K562 (cell line): Measurements from ENCODE around the gene SLC7A10. TPM values are rescaled to one million over a fixed set of nuclear protein-coding genes. Genes with fewer than 3 reads are reported as not detected.

Source experiments
- ATAC-seq: fragments of 200-7000 bp; cut with Tn5 transposase; 3 replicates; pipeline ENCODE4 v1.9.1; 2020; ENCODE audit warnings: moderate library complexity
- BruUV-seq: library from RNA; stranded (reverse); fragments of 400-500 nt; replicated peaks from 2 replicates; lab custom pipeline; 2021; lab: Mats Ljungman, UMichigan
- CTCF ChIA-PET: fragments of 300-600 bp; formaldehyde crosslinking; extraction: SDS; loops from one replicate; lab custom pipeline; 2021; ENCODE audit warnings: low intra/inter-chr PET ratio; lab: Yijun Ruan, JAX
- POLR2A ChIA-PET: fragments of 300-600, 350-650 bp; sonication (Branson Sonifier 250); formaldehyde crosslinking; extraction: SDS; loops from one replicate; lab custom pipeline; 2021; ENCODE audit warnings: antibody characterized with exemption, inconsistent platforms; lab: Yijun Ruan, JAX
- DNase-seq, 4 experiments: peaks; one replicate each; pipeline versions ENCODE4 v3.0.0 to v3.0.0-alpha.2; 2011 to 2018; ENCODE audit warnings: low spot score in 3 of 4, mixed read lengths in 3 of 4; ENCODE audit errors: extremely low read depth in 1 of 4
- FAIRE-seq: peaks from 2 replicates; lab custom pipeline; 2011; peaks lifted over from hg19 to GRCh38; lab: Jason Lieb, UNC
- H2AFZ ChIP-seq: 2 replicates; pipeline ENCODE4 v1.6.0; 2011; ENCODE audit warnings: low read depth, low read length, control low read depth, inconsistent platforms
- H3K27ac ChIP-seq: fragments of 200-600 bp; 3 replicates; pipeline ENCODE4 v1.8.0; 2011; ENCODE audit warnings: low read depth, mild to moderate bottlenecking, control low read depth, inconsistent platforms, low read length, moderate library complexity, mixed read lengths; ENCODE audit errors: extremely low read depth
- H3K27me3 ChIP-seq, 2 experiments: fragments of 300-600 bp in 1 of 2; 2 replicates in 1 of 2; 3 replicates in 1 of 2; pipeline versions ENCODE4 v1.6.0 to v1.8.0; 2011; ENCODE audit warnings: inconsistent platforms in 2 of 2, low read length in 2 of 2, mild to moderate bottlenecking in 1 of 2, mixed read lengths in 1 of 2, moderate library complexity in 1 of 2; ENCODE audit not compliant: control insufficient read depth in 2 of 2, insufficient read depth in 2 of 2
- H3K36me3 ChIP-seq: fragments of 300-600 bp; 3 replicates; pipeline ENCODE4 v1.8.0; 2011; ENCODE audit warnings: mild to moderate bottlenecking, low read length, inconsistent platforms; ENCODE audit not compliant: control insufficient read depth, insufficient read depth
- H3K4me1 ChIP-seq, 2 experiments: fragments of 200-600 bp in 1 of 2; replicated peaks in 1 of 2; 2 replicates in 1 of 2; 3 replicates in 1 of 2; pipeline versions ENCODE4 v1.5.1 to v1.8.0; 2011; ENCODE audit warnings: inconsistent platforms in 2 of 2, low read length in 2 of 2, mild to moderate bottlenecking in 1 of 2, mixed read lengths in 1 of 2, moderate library complexity in 1 of 2; ENCODE audit not compliant: control insufficient read depth in 2 of 2, insufficient read depth in 2 of 2
- H3K4me2 ChIP-seq: 2 replicates; pipeline ENCODE4 v1.6.1; 2011; ENCODE audit warnings: low read length, control low read depth, inconsistent platforms, mixed read lengths; ENCODE audit not compliant: insufficient read depth
- H3K4me3 ChIP-seq: fragments of 200-600 bp; sonication (generic), shearing (Covaris generic); 2 replicates; pipeline ENCODE4 v1.5.1; 2016; ENCODE audit warnings: control low read depth, inconsistent platforms
- H3K79me2 ChIP-seq: fragments of 200-600 bp; 3 replicates; pipeline ENCODE4 v1.8.0; 2011; ENCODE audit warnings: low read length, inconsistent platforms; ENCODE audit not compliant: control insufficient read depth, insufficient read depth
- H3K9ac ChIP-seq, 2 experiments: 2 replicates each; pipeline versions ENCODE4 v1.6.0 to v1.6.1; 2011; ENCODE audit warnings: low read depth in 2 of 2, low read length in 2 of 2, control low read depth in 1 of 2, inconsistent platforms in 1 of 2, mild to moderate bottlenecking in 1 of 2, mixed read lengths in 1 of 2; ENCODE audit not compliant: insufficient read depth in 1 of 2
- H3K9me1 ChIP-seq: one replicate; pipeline ENCODE4 v1.6.0; 2011; ENCODE audit warnings: inconsistent platforms, mild to moderate bottlenecking, low read length, moderate library complexity; ENCODE audit not compliant: control insufficient read depth, insufficient read depth
- H3K9me3 ChIP-seq: replicated peaks from 2 replicates; pipeline ENCODE4 v1.5.1; 2011; ENCODE audit warnings: low read depth, low read length, inconsistent platforms; ENCODE audit not compliant: control insufficient read depth, insufficient read depth
- H4K20me1 ChIP-seq: replicated peaks from 2 replicates; pipeline ENCODE4 v1.6.1; 2011; ENCODE audit warnings: low read length, inconsistent platforms, mixed read lengths; ENCODE audit not compliant: control insufficient read depth, insufficient read depth
- FOXO4 ChIP-seq: fragments of 450-650 bp; formaldehyde crosslinking; IDR thresholded peaks from 2 replicates; pipeline ENCODE4 v1.4.0; 2020; ENCODE audit warnings: mild to moderate bottlenecking, moderate library complexity
- NCOA4 ChIP-seq: fragments of 450-650 bp; IDR thresholded peaks from 2 replicates; pipeline ENCODE4 v1.6.1; 2018; ENCODE audit warnings: mild to moderate bottlenecking; ENCODE audit not compliant: partially characterized antibody
- NR0B1 ChIP-seq: fragments of 450-650 bp; IDR thresholded peaks from one replicate; pipeline ENCODE4 v1.6.1; 2018; ENCODE audit warnings: mild to moderate bottlenecking, moderate library complexity; ENCODE audit not compliant: partially characterized antibody
- POLR2G ChIP-seq: fragments of 200-400 bp; formaldehyde crosslinking; IDR thresholded peaks from 2 replicates; pipeline ENCODE4 v1.6.1; 2017; ENCODE audit warnings: low read depth, mild to moderate bottlenecking, antibody characterized with exemption, low read length, moderate library complexity
- SMARCA5 ChIP-seq: fragments of 450-650 bp; IDR thresholded peaks from 2 replicates; pipeline ENCODE4 v1.6.1; 2016
- WGBS: fragments of 100-300 bp; shearing (Covaris generic); methylation state at CpG from one replicate; pipeline ENCODE4 v1.1.6; 2016; ENCODE audit warnings: low coverage, mixed read lengths; ENCODE audit not compliant: insufficient coverage; ENCODE audit errors: missing lambda C conversion rate; 5-methylcytosine and 5-hydroxymethylcytosine counted together
- in situ Hi-C: fragments of 300-500 bp; cut with MboI; formaldehyde crosslinking; loops from 4 replicates; pipeline ENCODE4 v1.15.0; 2018; ENCODE audit warnings: inconsistent platforms, mixed read lengths
- intact Hi-C: fragments of 100-400 bp; cut with micrococcal nuclease; formaldehyde crosslinking; loops from 2 replicates; pipeline ENCODE4 v1.14.2; 2022
- polyA plus RNA-seq, 8 experiments: library from polyadenylated mRNA; depleted of rRNA in 4 of 8; stranded (reverse) in 5 of 8; unstranded in 3 of 8; fragments of >200 nt; fragmentation: Nextera tagmentation in 2 of 8; fragmentation: Illumina TruSeq in 1 of 8; extraction: Ambion mirVana in 2 of 8; extraction: Trizol in 1 of 8; gene quantifications; 2 replicates each; pipeline versions ENCODE4 v1.2.1 to v1.2.3, GENCODE V29; 2011 to 2014; ENCODE audit warnings: inconsistent platforms in 1 of 8, missing spikeins in 1 of 8
- total RNA-seq, 7 experiments: library from RNA; depleted of rRNA in 6 of 7; stranded (reverse); fragments of >200 nt in 6 of 7; fragmentation: Illumina TruSeq in 2 of 7; extraction: Trizol in 2 of 7; gene quantifications; 2 replicates each; pipeline versions ENCODE4 v1.2.1 to v1.2.3, GENCODE V29; 2011 to 2021; ENCODE audit warnings: low replicate concordance in 1 of 7

SLC7A10 gene
- total and polyA plus RNA-seq, 9 of the 15 experiments (the other 6 are each of a cell fraction or from before 2014, with no cell fraction given), result 0.07 TPM; not detected in 8

- H3K9me3 ChIP-seq, result no peaks in the 10 kb centered on the region
- H3K4me1 ChIP-seq, result no peaks in the 10 kb centered on the region; a peak in 1 of 5 replicates
- H3K4me2 ChIP-seq, result no peak overlapping the region
- intact Hi-C loops (no loop called here), in situ Hi-C loops (no loop called here)
- no peak overlapping the region for H3K9ac ChIP-seq
- CTCF ChIA-PET, result interaction anchor here (0.5 kb wide), 1 partner anchor 9 kb away, joined by 3 read pairs; no protein-coding TSS in a partner anchor
- TF ChIP-seq SMARCA5 (no peak), NR0B1 (no peak), POLR2G (no peak), NCOA4 (no peak), FOXO4 (CRISPR knock-in tag) (no peak)
- H3K79me2 ChIP-seq, result no peaks in the 10 kb centered on the region
- H4K20me1 ChIP-seq, result no peaks in the 10 kb centered on the region
- ATAC-seq (no peak), DNase-seq (no peak), FAIRE-seq (no peak)
- no peaks in the 10 kb centered on the region for H3K27me3 ChIP-seq
- H3K9me1 ChIP-seq, result no peaks in the 10 kb centered on the region
- no TSS peak for BruUV-seq
- 37% methylated on average over 4 of the region's 4 CpGs for WGBS
- H3K36me3 ChIP-seq, result no peaks in the 10 kb centered on the region
- H3K4me3 ChIP-seq, result no peak overlapping the region
- no peak overlapping the region for H2AFZ ChIP-seq
- H3K27ac ChIP-seq, result no peak overlapping the region
- POLR2A ChIA-PET, result interaction anchor here (1.1 kb wide), 1 partner anchor 13 kb away, joined by 3 read pairs; no protein-coding TSS in a partner anchor
Measured at GRCh38 chr19:33161201-33161600, 64.4 kb downstream of the SLC7A10 start.
